ENCODE results near the gene FARS2.

DNA sequence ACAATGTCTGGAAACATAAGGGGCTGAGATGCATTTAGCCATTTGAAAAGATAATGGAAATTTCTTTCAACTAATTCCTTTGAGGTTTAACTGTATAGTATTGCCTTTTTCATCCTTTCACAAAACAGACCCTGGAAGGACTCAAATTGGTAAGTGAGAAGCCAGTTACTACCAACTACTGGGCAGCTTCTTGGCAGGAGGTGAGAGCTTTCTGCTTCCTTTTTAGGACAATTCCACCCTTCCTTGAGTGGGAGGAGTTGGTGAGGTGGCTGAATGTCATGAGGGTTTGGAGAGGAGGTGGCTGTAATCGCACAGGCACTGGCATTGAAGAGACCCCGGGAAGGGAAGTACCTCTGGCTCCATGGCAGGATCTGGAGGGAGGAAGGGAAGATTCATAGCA lies 404.4 kb downstream of the FARS2 start:
- TF ChIP-seq POLR2A (IDR thresholded peaks at IDR 0.05; ENCODE audit: low read length): no peak
- no peak for TF ChIP-seq GATA1 (IDR thresholded peaks at IDR 0.05; ENCODE audit: low read depth, low read length)
